B cell (primary cell): Measurements from ENCODE around the gene ENTHD1. TPM values are rescaled to one million over a fixed set of nuclear protein-coding genes. Genes with fewer than 3 reads are reported as not detected.

Experiments used
- ATAC-seq: fragments of 200-7000 bp; cut with Tn5 transposase; one replicate; pipeline ENCODE4 v1.10.0; 2021; ENCODE audit warnings: low read depth, mild to moderate bottlenecking, moderate number of reproducible peaks, moderate library complexity
- CTCF ChIA-PET: fragments of 350-600 bp; sonication (Branson Sonifier 250); formaldehyde crosslinking; loops from one replicate; lab custom pipeline; 2021; ENCODE audit warnings: antibody characterized with exemption, inconsistent platforms; lab: Charles Lee
- POLR2A ChIA-PET: fragments of 350-600 bp; sonication (Branson Sonifier 250); formaldehyde crosslinking; loops from one replicate; lab custom pipeline; 2021; ENCODE audit warnings: antibody characterized with exemption; lab: Charles Lee
- DNase-seq: peaks from one replicate; pipeline ENCODE4 v3.0.0; 2013
- H2AFZ ChIP-seq: 2 replicates; pipeline ENCODE4 v1.6.1; 2012; ENCODE audit warnings: mild to moderate bottlenecking, low read depth, low read length; ENCODE audit not compliant: insufficient read depth, poor library complexity, severe bottlenecking
- H3K27ac ChIP-seq, 2 donors: 1 replicate in 1 of 2; 2 replicates in 1 of 2; pipeline ENCODE4 v1.5.1; 2012 to 2013; ENCODE audit warnings: low read length in 2 of 2, mild to moderate bottlenecking in 2 of 2, moderate library complexity in 1 of 2
- H3K27me3 ChIP-seq, 4 experiments: fragments of 200-600 bp in 1 of 4; sonication (generic) in 1 of 4; replicated peaks in 1 of 4; 1 replicate in 2 of 4; 2 replicates in 2 of 4; pipeline versions ENCODE4 v1.6.1 to v1.7.0; 2013 to 2016; ENCODE audit warnings: low read length in 3 of 4, mild to moderate bottlenecking in 2 of 4, mixed read lengths in 1 of 4, moderate library complexity in 1 of 4; ENCODE audit not compliant: insufficient read depth in 4 of 4, control insufficient read depth in 3 of 4; ENCODE audit errors: control extremely low read depth in 1 of 4
- H3K36me3 ChIP-seq, 2 experiments: replicated peaks in 1 of 2; 1 replicate in 1 of 2; 2 replicates in 1 of 2; pipeline versions ENCODE4 v1.6.1 to v1.7.1; 2013; ENCODE audit warnings: low read length in 1 of 2; ENCODE audit not compliant: insufficient read depth in 2 of 2, control insufficient read depth in 1 of 2; ENCODE audit errors: control extremely low read depth in 1 of 2, extremely low read depth in 1 of 2
- H3K4me1 ChIP-seq, 2 donors: fragments of 200-600 bp in 1 of 2; sonication (generic) in 1 of 2; 1 replicate in 1 of 2; 2 replicates in 1 of 2; pipeline versions ENCODE4 v1.5.1 to v1.6.1; 2013 to 2017; ENCODE audit warnings: low read length in 2 of 2; ENCODE audit not compliant: control insufficient read depth in 2 of 2, insufficient read depth in 2 of 2
- H3K4me2 ChIP-seq: replicated peaks from 2 replicates; pipeline ENCODE3; 2012; ENCODE audit warnings: mild to moderate bottlenecking, low read depth, low read length; ENCODE audit not compliant: poor library complexity, severe bottlenecking
- H3K4me3 ChIP-seq, 5 experiments: fragments of 200-600 bp in 1 of 5; sonication (generic) in 1 of 5; 1 replicate in 3 of 5; 2 replicates in 2 of 5; pipeline versions ENCODE4 v1.5.1 to v1.7.0; 2011 to 2016; ENCODE audit warnings: low read length in 4 of 5, mild to moderate bottlenecking in 4 of 5, low read depth in 2 of 5, control low read depth in 1 of 5, moderate library complexity in 1 of 5; ENCODE audit not compliant: insufficient read depth in 1 of 5; ENCODE audit errors: control extremely low read depth in 1 of 5, extremely low read depth in 1 of 5
- H3K79me2 ChIP-seq: fragments of 200-600 bp; sonication (generic); one replicate; pipeline ENCODE4 v1.6.0; 2016; ENCODE audit warnings: low read length; ENCODE audit not compliant: control insufficient read depth, insufficient read depth
- H3K9ac ChIP-seq: fragments of 200-600 bp; sonication (generic); 2 replicates; pipeline ENCODE4 v1.6.1; 2017; ENCODE audit warnings: mild to moderate bottlenecking, low read length, moderate library complexity
- H3K9me3 ChIP-seq, 3 donors: one replicate each; pipeline versions ENCODE4 v1.6.1 to v1.7.1; 2013; ENCODE audit warnings: low read length in 2 of 3; ENCODE audit not compliant: control insufficient read depth in 2 of 3, insufficient read depth in 1 of 3; ENCODE audit errors: control extremely low read depth in 1 of 3
- H4K20me1 ChIP-seq: 2 replicates; pipeline ENCODE4 v1.6.0; 2012; ENCODE audit warnings: mild to moderate bottlenecking, low read length; ENCODE audit not compliant: insufficient read depth, control insufficient read depth, poor library complexity, severe bottlenecking
- H3K27ac Mint-ChIP-seq: one replicate; pipeline ENCODE4 v1.8.0; 2021; ENCODE audit warnings: mixed read lengths
- H3K27me3 Mint-ChIP-seq: one replicate; pipeline ENCODE4 v1.8.0; 2021; ENCODE audit warnings: mixed read lengths
- H3K4me1 Mint-ChIP-seq: one replicate; pipeline ENCODE4 v1.8.0; 2021; ENCODE audit warnings: mixed read lengths
- H3K4me3 Mint-ChIP-seq: one replicate; pipeline ENCODE4 v1.8.0; 2021; ENCODE audit warnings: mixed read lengths
- H3K9me3 Mint-ChIP-seq: one replicate; pipeline ENCODE4 v1.8.0; 2022; ENCODE audit warnings: mixed read lengths; ENCODE audit not compliant: insufficient read depth
- CTCF ChIP-seq: fragments of 200-600 bp; IDR thresholded peaks from one replicate; pipeline ENCODE4 v1.8.0; 2022; ENCODE audit warnings: antibody characterized with exemption, mild to moderate bottlenecking
- EZH2 ChIP-seq: IDR thresholded peaks from 2 replicates; pipeline ENCODE4 v1.6.1; 2012; ENCODE audit warnings: borderline replicate concordance, low read depth, mild to moderate bottlenecking, moderate library complexity, low read length; ENCODE audit not compliant: insufficient read depth, poor library complexity, severe bottlenecking
- WGBS: methylation state at CpG from one replicate; pipeline ENCODE4 v1.1.5; 2013; ENCODE audit warnings: missing lambda C conversion rate; ENCODE audit not compliant: insufficient coverage; 5-methylcytosine and 5-hydroxymethylcytosine counted together
- intact Hi-C: fragments of 100-400 bp; cut with micrococcal nuclease; formaldehyde crosslinking; loops from one replicate; pipeline ENCODE4 v1.10.0; 2022
- polyA plus RNA-seq: library from polyadenylated mRNA; depleted of rRNA; stranded (reverse); fragments of >200 nt; gene quantifications from 2 replicates; pipeline ENCODE4 v1.2.3, GENCODE V29; 2012
- total RNA-seq, 2 donors: library from RNA; stranded (reverse); fragments of 120-200 nt in 1 of 2; gene quantifications; 1 replicate in 1 of 2; 2 replicates in 1 of 2; pipeline versions ENCODE4 v1.2.3 to v1.2.4, GENCODE V29; 2013 to 2022

The ENTHD1 gene
- total and polyA plus RNA-seq, 2 donors (not counting 1 experiment from before 2014, with no cell fraction given), result not detected

- Mint-ChIP-seq H3K9me3 (no peaks in the 10 kb centered on the region), H3K27me3 (peaks cover 6% of the 10 kb centered on the region), H3K27ac (no peak overlapping the region), H3K4me3 (no peak overlapping the region), H3K4me1 (peaks cover 8% of the 10 kb centered on the region)
- ChIA-PET CTCF (interaction anchor here (1.3 kb wide), 1 partner anchor 181 kb away, joined by 3 read pairs; no protein-coding TSS in a partner anchor), POLR2A (no interaction called here)
- Histone ChIP-seq H3K4me2 (no peak overlapping the region), H3K9ac (no peak overlapping the region), H3K9me3 (no peaks in the 10 kb centered on the region), H3K79me2 (no peaks in the 10 kb centered on the region), H3K4me3 (no peak overlapping the region), H3K36me3 (no peaks in the 10 kb centered on the region), H3K4me1 (peaks cover 7 to 8% of the 10 kb centered on the region in 2 donors), H3K27ac (no peak overlapping the region), H3K27me3 (no peaks in the 10 kb centered on the region), H2AFZ (no peak overlapping the region), H4K20me1 (no peaks in the 10 kb centered on the region)
- TF ChIP-seq EZH2 (no peak), CTCF (no peak)
- WGBS, result 96% methylated on average over 8 of the region's 8 CpGs
- intact Hi-C loops, result no loop called here
- DNase-seq, result no peak
- no peak for ATAC-seq
These were observed 176.5 kb downstream of the ENTHD1 start for GRCh38 chr22:39717099-39717498.

GRCh38 chr22:39716534-39716933 lies 177.0 kb downstream of the ENTHD1 start:
- no peak overlapping the region for H3K4me3 Mint-ChIP-seq
- CTCF ChIA-PET, result interaction anchor here (1.3 kb wide), 1 partner anchor 181 kb away, joined by 3 read pairs; no protein-coding TSS in a partner anchor
- DNase-seq, result no peak
- no peaks in the 10 kb centered on the region for H3K27me3 ChIP-seq
- 97% methylated on average over 8 of the region's 10 CpGs for WGBS
- H3K79me2 ChIP-seq, result no peaks in the 10 kb centered on the region
- H3K36me3 ChIP-seq, result no peaks in the 10 kb centered on the region
- intact Hi-C loops, result no loop called here
- no peak overlapping the region for H3K9ac ChIP-seq
- ATAC-seq, result no peak
- H3K27me3 Mint-ChIP-seq, result peaks cover 5% of the 10 kb centered on the region
- no peak for TF ChIP-seq EZH2
- no peak for TF ChIP-seq CTCF
- H4K20me1 ChIP-seq, result no peaks in the 10 kb centered on the region
- no peaks in the 10 kb centered on the region for H3K9me3 Mint-ChIP-seq
- H3K4me1 Mint-ChIP-seq, result peaks cover 8% of the 10 kb centered on the region
- H3K4me2 ChIP-seq, result no peak overlapping the region
- no peaks in the 10 kb centered on the region for H3K9me3 ChIP-seq
- no peak overlapping the region for H3K27ac ChIP-seq
- H2AFZ ChIP-seq, result no peak overlapping the region
- no peak overlapping the region for H3K27ac Mint-ChIP-seq
- POLR2A ChIA-PET, result no interaction called here
- no peak overlapping the region for H3K4me3 ChIP-seq
- peaks cover 7 to 8% of the 10 kb centered on the region in 2 donors for H3K4me1 ChIP-seq
